K562 (cell line): ENCODE data around the gene CPT1B. TPM values are rescaled to one million over a fixed set of nuclear protein-coding genes. Genes with fewer than 3 reads are reported as not detected.

Experiments
- ATAC-seq: fragments of 200-7000 bp; cut with Tn5 transposase; 3 replicates; pipeline ENCODE4 v1.9.1; 2020; ENCODE audit warnings: moderate library complexity
- BruUV-seq: library from RNA; stranded (reverse); fragments of 400-500 nt; replicated peaks from 2 replicates; lab custom pipeline; 2021; lab: Mats Ljungman, UMichigan
- CTCF ChIA-PET: fragments of 300-600 bp; formaldehyde crosslinking; extraction: SDS; loops from one replicate; lab custom pipeline; 2021; ENCODE audit warnings: low intra/inter-chr PET ratio; lab: Yijun Ruan, JAX
- POLR2A ChIA-PET: fragments of 300-600, 350-650 bp; sonication (Branson Sonifier 250); formaldehyde crosslinking; extraction: SDS; loops from one replicate; lab custom pipeline; 2021; ENCODE audit warnings: antibody characterized with exemption, inconsistent platforms; lab: Yijun Ruan, JAX
- DNase-seq, 4 experiments: peaks; one replicate each; pipeline versions ENCODE4 v3.0.0 to v3.0.0-alpha.2; 2011 to 2018; ENCODE audit warnings: low spot score in 3 of 4, mixed read lengths in 3 of 4; ENCODE audit errors: extremely low read depth in 1 of 4
- FAIRE-seq: peaks from 2 replicates; lab custom pipeline; 2011; peaks lifted over from hg19 to GRCh38; lab: Jason Lieb, UNC
- H2AFZ ChIP-seq: 2 replicates; pipeline ENCODE4 v1.6.0; 2011; ENCODE audit warnings: low read depth, low read length, control low read depth, inconsistent platforms
- H3K27ac ChIP-seq: fragments of 200-600 bp; 3 replicates; pipeline ENCODE4 v1.8.0; 2011; ENCODE audit warnings: low read depth, mild to moderate bottlenecking, control low read depth, inconsistent platforms, low read length, moderate library complexity, mixed read lengths; ENCODE audit errors: extremely low read depth
- H3K27me3 ChIP-seq, 2 experiments: fragments of 300-600 bp in 1 of 2; 2 replicates in 1 of 2; 3 replicates in 1 of 2; pipeline versions ENCODE4 v1.6.0 to v1.8.0; 2011; ENCODE audit warnings: inconsistent platforms in 2 of 2, low read length in 2 of 2, mild to moderate bottlenecking in 1 of 2, mixed read lengths in 1 of 2, moderate library complexity in 1 of 2; ENCODE audit not compliant: control insufficient read depth in 2 of 2, insufficient read depth in 2 of 2
- H3K36me3 ChIP-seq: fragments of 300-600 bp; 3 replicates; pipeline ENCODE4 v1.8.0; 2011; ENCODE audit warnings: mild to moderate bottlenecking, low read length, inconsistent platforms; ENCODE audit not compliant: control insufficient read depth, insufficient read depth
- H3K4me1 ChIP-seq, 2 experiments: fragments of 200-600 bp in 1 of 2; replicated peaks in 1 of 2; 2 replicates in 1 of 2; 3 replicates in 1 of 2; pipeline versions ENCODE4 v1.5.1 to v1.8.0; 2011; ENCODE audit warnings: inconsistent platforms in 2 of 2, low read length in 2 of 2, mild to moderate bottlenecking in 1 of 2, mixed read lengths in 1 of 2, moderate library complexity in 1 of 2; ENCODE audit not compliant: control insufficient read depth in 2 of 2, insufficient read depth in 2 of 2
- H3K4me2 ChIP-seq: 2 replicates; pipeline ENCODE4 v1.6.1; 2011; ENCODE audit warnings: low read length, control low read depth, inconsistent platforms, mixed read lengths; ENCODE audit not compliant: insufficient read depth
- H3K4me3 ChIP-seq: fragments of 200-600 bp; sonication (generic), shearing (Covaris generic); 2 replicates; pipeline ENCODE4 v1.5.1; 2016; ENCODE audit warnings: control low read depth, inconsistent platforms
- H3K79me2 ChIP-seq: fragments of 200-600 bp; 3 replicates; pipeline ENCODE4 v1.8.0; 2011; ENCODE audit warnings: low read length, inconsistent platforms; ENCODE audit not compliant: control insufficient read depth, insufficient read depth
- H3K9ac ChIP-seq, 2 experiments: 2 replicates each; pipeline versions ENCODE4 v1.6.0 to v1.6.1; 2011; ENCODE audit warnings: low read depth in 2 of 2, low read length in 2 of 2, control low read depth in 1 of 2, inconsistent platforms in 1 of 2, mild to moderate bottlenecking in 1 of 2, mixed read lengths in 1 of 2; ENCODE audit not compliant: insufficient read depth in 1 of 2
- H3K9me1 ChIP-seq: one replicate; pipeline ENCODE4 v1.6.0; 2011; ENCODE audit warnings: inconsistent platforms, mild to moderate bottlenecking, low read length, moderate library complexity; ENCODE audit not compliant: control insufficient read depth, insufficient read depth
- H3K9me3 ChIP-seq: replicated peaks from 2 replicates; pipeline ENCODE4 v1.5.1; 2011; ENCODE audit warnings: low read depth, low read length, inconsistent platforms; ENCODE audit not compliant: control insufficient read depth, insufficient read depth
- H4K20me1 ChIP-seq: replicated peaks from 2 replicates; pipeline ENCODE4 v1.6.1; 2011; ENCODE audit warnings: low read length, inconsistent platforms, mixed read lengths; ENCODE audit not compliant: control insufficient read depth, insufficient read depth
- ATF1 ChIP-seq, 2 experiments: fragments of 450-650 bp in 1 of 2; IDR thresholded peaks; 2 replicates each; pipeline ENCODE4 v1.6.1; 2016; ENCODE audit warnings: missing compliant biosample characterization in 1 of 2, missing genetic modification characterization in 1 of 2
- CHD2 ChIP-seq: IDR thresholded peaks from 2 replicates; pipeline ENCODE4 v1.6.1; 2011; ENCODE audit warnings: low read depth, low read length
- POLR2G ChIP-seq: fragments of 200-400 bp; formaldehyde crosslinking; IDR thresholded peaks from 2 replicates; pipeline ENCODE4 v1.6.1; 2017; ENCODE audit warnings: low read depth, mild to moderate bottlenecking, antibody characterized with exemption, low read length, moderate library complexity
- RBFOX2 ChIP-seq: fragments of 200-400 bp; formaldehyde crosslinking; IDR thresholded peaks from 2 replicates; pipeline ENCODE4 v1.6.1; 2017; ENCODE audit warnings: low read depth, mild to moderate bottlenecking, low read length, moderate library complexity
- SMC3 ChIP-seq: conservative IDR thresholded peaks from 2 replicates; pipeline ENCODE4 v1.6.1; 2011; ENCODE audit warnings: low read depth, low read length, improper control_type of control experiment; ENCODE audit not compliant: insufficient read depth
- ZFX ChIP-seq: sonication (generic); formaldehyde crosslinking; IDR thresholded peaks from 2 replicates; pipeline ENCODE4 v1.8.0; 2022; ENCODE audit warnings: mild to moderate bottlenecking, missing genetic modification reagents, moderate library complexity
- WGBS: fragments of 100-300 bp; shearing (Covaris generic); methylation state at CpG from one replicate; pipeline ENCODE4 v1.1.6; 2016; ENCODE audit warnings: low coverage, mixed read lengths; ENCODE audit not compliant: insufficient coverage; ENCODE audit errors: missing lambda C conversion rate; 5-methylcytosine and 5-hydroxymethylcytosine counted together
- in situ Hi-C: fragments of 300-500 bp; cut with MboI; formaldehyde crosslinking; loops from 4 replicates; pipeline ENCODE4 v1.15.0; 2018; ENCODE audit warnings: inconsistent platforms, mixed read lengths
- intact Hi-C: fragments of 100-400 bp; cut with micrococcal nuclease; formaldehyde crosslinking; loops from 2 replicates; pipeline ENCODE4 v1.14.2; 2022
- polyA plus RNA-seq, 8 experiments: library from polyadenylated mRNA; depleted of rRNA in 4 of 8; stranded (reverse) in 5 of 8; unstranded in 3 of 8; fragments of >200 nt; fragmentation: Nextera tagmentation in 2 of 8; fragmentation: Illumina TruSeq in 1 of 8; extraction: Ambion mirVana in 2 of 8; extraction: Trizol in 1 of 8; gene quantifications; 2 replicates each; pipeline versions ENCODE4 v1.2.1 to v1.2.3, GENCODE V29; 2011 to 2014; ENCODE audit warnings: inconsistent platforms in 1 of 8, missing spikeins in 1 of 8
- total RNA-seq, 7 experiments: library from RNA; depleted of rRNA in 6 of 7; stranded (reverse); fragments of >200 nt in 6 of 7; fragmentation: Illumina TruSeq in 2 of 7; extraction: Trizol in 2 of 7; gene quantifications; 2 replicates each; pipeline versions ENCODE4 v1.2.1 to v1.2.3, GENCODE V29; 2011 to 2021; ENCODE audit warnings: low replicate concordance in 1 of 7
- TF ChIP-seq, protein P1 (sequence below): sonication (generic); formaldehyde crosslinking; IDR thresholded peaks from 2 replicates; pipeline ENCODE4 v1.8.0; 2023; ENCODE audit warnings: mild to moderate bottlenecking, missing genetic modification reagents
- TF ChIP-seq, protein P2 (sequence below), 2 experiments: fragments of 450-650 bp; formaldehyde crosslinking in 1 of 2; IDR thresholded peaks; 2 replicates each; pipeline versions ENCODE4 v1.4.0 to v1.6.1; 2014 to 2020; ENCODE audit warnings: mild to moderate bottlenecking in 2 of 2, borderline replicate concordance in 1 of 2, low read depth in 1 of 2

The CPT1B gene
- total and polyA plus RNA-seq, 9 of the 15 experiments (the other 6 are each of a cell fraction or from before 2014, with no cell fraction given), result 0.35 to 6.1 (median 2.6) TPM

GRCh38 chr22:50547263-50547985 is 30.8 kb downstream of the CPT1B start:
- no peak for FAIRE-seq
- no peaks in the 10 kb centered on the region for H4K20me1 ChIP-seq
- no peak overlapping the region for H2AFZ ChIP-seq
- CTCF ChIA-PET, result no interaction called here
- peaks cover 0 to 11% of the 10 kb centered on the region in 2 experiments; a peak in 1 of 5 replicates for H3K27me3 ChIP-seq
- no peaks in the 10 kb centered on the region for H3K36me3 ChIP-seq
- no peaks in the 10 kb centered on the region for H3K79me2 ChIP-seq
- no peak overlapping the region for H3K27ac ChIP-seq
- peak; percentile 55 for ATAC-seq
- peaks cover 0 to 38% of the 10 kb centered on the region in 2 experiments; a peak in 3 of 5 replicates for H3K4me1 ChIP-seq
- 22% methylated on average over 9 of the region's 35 CpGs for WGBS
- BruUV-seq, result no TSS peak
- H3K4me3 ChIP-seq, result no peak overlapping the region
- H3K9ac ChIP-seq, result no peak overlapping the region
- peak in 2 of 4 experiments; percentile 43 to 45 for DNase-seq
- H3K4me2 ChIP-seq, result no peak overlapping the region
- in situ Hi-C loops (no loop called here), intact Hi-C loops (no loop called here)
- POLR2A ChIA-PET, result interaction anchor here (0.6 kb wide), 1 partner anchor 308 kb away, joined by 4 read pairs; no protein-coding TSS in a partner anchor
- no peaks in the 10 kb centered on the region for H3K9me1 ChIP-seq
- no peaks in the 10 kb centered on the region for H3K9me3 ChIP-seq
- no peak for TF ChIP-seq SMC3
- no peak for TF ChIP-seq ATF1 (CRISPR knock-in tag; IDR thresholded peaks at IDR 0.05)
- no peak for TF ChIP-seq ATF1 (tag; IDR thresholded peaks at IDR 0.05)
- peak; percentile 29; the same call in 1 of the 2 replicates for TF ChIP-seq ZFX (CRISPR knock-in tag)
- TF ChIP-seq, protein P1, sequence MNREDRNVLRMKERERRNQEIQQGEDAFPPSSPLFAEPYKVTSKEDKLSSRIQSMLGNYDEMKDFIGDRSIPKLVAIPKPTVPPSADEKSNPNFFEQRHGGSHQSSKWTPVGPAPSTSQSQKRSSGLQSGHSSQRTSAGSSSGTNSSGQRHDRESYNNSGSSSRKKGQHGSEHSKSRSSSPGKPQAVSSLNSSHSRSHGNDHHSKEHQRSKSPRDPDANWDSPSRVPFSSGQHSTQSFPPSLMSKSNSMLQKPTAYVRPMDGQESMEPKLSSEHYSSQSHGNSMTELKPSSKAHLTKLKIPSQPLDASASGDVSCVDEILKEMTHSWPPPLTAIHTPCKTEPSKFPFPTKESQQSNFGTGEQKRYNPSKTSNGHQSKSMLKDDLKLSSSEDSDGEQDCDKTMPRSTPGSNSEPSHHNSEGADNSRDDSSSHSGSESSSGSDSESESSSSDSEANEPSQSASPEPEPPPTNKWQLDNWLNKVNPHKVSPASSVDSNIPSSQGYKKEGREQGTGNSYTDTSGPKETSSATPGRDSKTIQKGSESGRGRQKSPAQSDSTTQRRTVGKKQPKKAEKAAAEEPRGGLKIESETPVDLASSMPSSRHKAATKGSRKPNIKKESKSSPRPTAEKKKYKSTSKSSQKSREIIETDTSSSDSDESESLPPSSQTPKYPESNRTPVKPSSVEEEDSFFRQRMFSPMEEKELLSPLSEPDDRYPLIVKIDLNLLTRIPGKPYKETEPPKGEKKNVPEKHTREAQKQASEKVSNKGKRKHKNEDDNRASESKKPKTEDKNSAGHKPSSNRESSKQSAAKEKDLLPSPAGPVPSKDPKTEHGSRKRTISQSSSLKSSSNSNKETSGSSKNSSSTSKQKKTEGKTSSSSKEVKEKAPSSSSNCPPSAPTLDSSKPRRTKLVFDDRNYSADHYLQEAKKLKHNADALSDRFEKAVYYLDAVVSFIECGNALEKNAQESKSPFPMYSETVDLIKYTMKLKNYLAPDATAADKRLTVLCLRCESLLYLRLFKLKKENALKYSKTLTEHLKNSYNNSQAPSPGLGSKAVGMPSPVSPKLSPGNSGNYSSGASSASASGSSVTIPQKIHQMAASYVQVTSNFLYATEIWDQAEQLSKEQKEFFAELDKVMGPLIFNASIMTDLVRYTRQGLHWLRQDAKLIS (CRISPR knock-in tag), result no peak
- no peak for TF ChIP-seq CHD2
- TF ChIP-seq, protein P2, sequence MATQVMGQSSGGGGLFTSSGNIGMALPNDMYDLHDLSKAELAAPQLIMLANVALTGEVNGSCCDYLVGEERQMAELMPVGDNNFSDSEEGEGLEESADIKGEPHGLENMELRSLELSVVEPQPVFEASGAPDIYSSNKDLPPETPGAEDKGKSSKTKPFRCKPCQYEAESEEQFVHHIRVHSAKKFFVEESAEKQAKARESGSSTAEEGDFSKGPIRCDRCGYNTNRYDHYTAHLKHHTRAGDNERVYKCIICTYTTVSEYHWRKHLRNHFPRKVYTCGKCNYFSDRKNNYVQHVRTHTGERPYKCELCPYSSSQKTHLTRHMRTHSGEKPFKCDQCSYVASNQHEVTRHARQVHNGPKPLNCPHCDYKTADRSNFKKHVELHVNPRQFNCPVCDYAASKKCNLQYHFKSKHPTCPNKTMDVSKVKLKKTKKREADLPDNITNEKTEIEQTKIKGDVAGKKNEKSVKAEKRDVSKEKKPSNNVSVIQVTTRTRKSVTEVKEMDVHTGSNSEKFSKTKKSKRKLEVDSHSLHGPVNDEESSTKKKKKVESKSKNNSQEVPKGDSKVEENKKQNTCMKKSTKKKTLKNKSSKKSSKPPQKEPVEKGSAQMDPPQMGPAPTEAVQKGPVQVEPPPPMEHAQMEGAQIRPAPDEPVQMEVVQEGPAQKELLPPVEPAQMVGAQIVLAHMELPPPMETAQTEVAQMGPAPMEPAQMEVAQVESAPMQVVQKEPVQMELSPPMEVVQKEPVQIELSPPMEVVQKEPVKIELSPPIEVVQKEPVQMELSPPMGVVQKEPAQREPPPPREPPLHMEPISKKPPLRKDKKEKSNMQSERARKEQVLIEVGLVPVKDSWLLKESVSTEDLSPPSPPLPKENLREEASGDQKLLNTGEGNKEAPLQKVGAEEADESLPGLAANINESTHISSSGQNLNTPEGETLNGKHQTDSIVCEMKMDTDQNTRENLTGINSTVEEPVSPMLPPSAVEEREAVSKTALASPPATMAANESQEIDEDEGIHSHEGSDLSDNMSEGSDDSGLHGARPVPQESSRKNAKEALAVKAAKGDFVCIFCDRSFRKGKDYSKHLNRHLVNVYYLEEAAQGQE (IDR thresholded peaks at IDR 0.05; ENCODE audit: borderline replicate concordance), result peak; percentile 91
- TF ChIP-seq, protein P2 (CRISPR knock-in tag; IDR thresholded peaks at IDR 0.05; ENCODE audit: low read depth), result no peak
- TF ChIP-seq POLR2G, result peak; percentile 22; the same call in 1 of the 2 replicates
- peak; percentile 34; the same call in 1 of the 2 replicates for TF ChIP-seq RBFOX2
